ENCODE data around the gene RCE1.

The RCE1 gene

DNA sequence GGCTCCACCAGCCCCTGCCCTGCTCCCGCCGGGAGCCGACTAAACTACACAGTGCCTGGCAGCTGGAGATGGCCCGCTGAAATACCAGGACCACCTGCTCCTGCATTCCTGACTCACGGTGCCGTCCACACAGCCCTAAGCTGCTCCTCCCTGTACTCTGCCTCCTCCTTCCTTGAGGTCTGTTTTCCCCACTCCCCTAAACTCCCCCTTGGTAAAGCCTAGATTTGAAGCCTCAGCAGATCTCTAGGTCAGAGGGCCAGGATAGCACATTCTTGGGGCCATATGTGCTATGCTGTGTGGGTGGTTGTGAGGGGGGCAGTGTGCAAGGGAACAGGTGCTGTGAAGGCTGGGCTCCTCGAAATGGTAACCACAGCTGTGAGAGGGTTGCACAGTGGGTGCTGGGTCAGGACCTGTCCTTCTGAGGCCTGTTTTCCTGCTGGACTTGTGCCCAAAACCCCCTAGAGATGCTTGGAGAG is 23.3 kb downstream of the RCE1 start:
- Histone ChIP-seq H3K9me3 (ENCODE audit: insufficient read depth, low read length) (no peaks in the 10 kb centered on the region), H3K36me3 (ENCODE audit: insufficient read depth, insufficient read length, low read length) (peaks cover 44% of the 10 kb centered on the region), H3K9ac (ENCODE audit: insufficient read length, low read depth) (peak overlapping the region; percentile 46), H3K27me3 (ENCODE audit: insufficient read depth, insufficient read length) (no peaks in the 10 kb centered on the region), H3K4me3 (ENCODE audit: insufficient read length, low read depth) (no peak overlapping the region), H3K4me1 (ENCODE audit: insufficient read depth, insufficient read length) (peaks cover 18% of the 10 kb centered on the region)
- no peak for DNase-seq (ENCODE audit: low read depth, low spot score)
- no peak for TF ChIP-seq ZNF274 (IDR thresholded peaks at IDR 0.05; ENCODE audit: low read depth, low read length)
- no peak for TF ChIP-seq SUZ12 (IDR thresholded peaks at IDR 0.05; ENCODE audit: extremely low read depth, insufficient read depth, insufficient read length)
- TF ChIP-seq YY1 (IDR thresholded peaks at IDR 0.05; ENCODE audit: insufficient read depth, insufficient read length): no peak

DNA sequence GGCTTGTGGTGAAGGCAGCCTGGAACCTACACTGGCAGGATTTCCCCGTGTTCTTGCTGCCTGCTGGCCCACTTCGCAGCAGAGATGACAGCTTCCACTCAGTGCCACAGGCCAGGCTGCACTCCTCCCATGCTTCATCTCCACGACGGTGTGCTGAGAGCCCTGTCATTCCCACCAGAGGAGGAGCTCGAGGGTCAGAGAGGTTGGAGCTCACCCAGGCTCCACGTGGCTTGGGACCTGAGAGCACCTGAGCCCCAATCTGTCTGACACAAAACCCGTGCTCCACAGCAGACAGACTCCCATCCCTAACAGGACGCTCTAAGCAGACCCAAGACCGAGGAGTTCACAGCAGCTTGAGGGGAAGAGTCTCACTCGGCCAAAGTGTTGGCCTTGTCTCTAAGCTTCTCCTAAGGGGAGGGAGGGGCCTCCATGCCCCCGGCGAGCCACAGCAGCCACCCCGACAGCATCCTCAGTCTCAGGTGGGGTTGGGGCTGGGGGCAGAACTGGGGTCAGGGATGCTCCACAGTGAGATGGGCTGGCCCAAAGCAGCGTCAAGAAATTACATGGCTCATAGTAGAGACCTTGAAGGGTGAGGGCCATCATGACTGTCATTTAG is 24.3 kb downstream of the RCE1 start:
- Histone ChIP-seq H3K36me3 (ENCODE audit: insufficient read depth, insufficient read length, low read length) (peaks cover 39% of the 10 kb centered on the region), H3K27me3 (ENCODE audit: insufficient read depth, insufficient read length) (no peaks in the 10 kb centered on the region), H3K4me3 (ENCODE audit: insufficient read length, low read depth) (no peak overlapping the region), H3K4me1 (ENCODE audit: insufficient read depth, insufficient read length) (peaks cover 18% of the 10 kb centered on the region), H3K9me3 (ENCODE audit: insufficient read depth, low read length) (no peaks in the 10 kb centered on the region), H3K9ac (ENCODE audit: insufficient read length, low read depth) (peak overlapping the region; percentile 45)
- no peak for DNase-seq (ENCODE audit: low read depth, low spot score)
- TF ChIP-seq ZNF274 (IDR thresholded peaks at IDR 0.05; ENCODE audit: low read depth, low read length) (no peak), SUZ12 (IDR thresholded peaks at IDR 0.05; ENCODE audit: extremely low read depth, insufficient read depth, insufficient read length) (no peak), YY1 (IDR thresholded peaks at IDR 0.05; ENCODE audit: insufficient read depth, insufficient read length) (no peak)

DNA sequence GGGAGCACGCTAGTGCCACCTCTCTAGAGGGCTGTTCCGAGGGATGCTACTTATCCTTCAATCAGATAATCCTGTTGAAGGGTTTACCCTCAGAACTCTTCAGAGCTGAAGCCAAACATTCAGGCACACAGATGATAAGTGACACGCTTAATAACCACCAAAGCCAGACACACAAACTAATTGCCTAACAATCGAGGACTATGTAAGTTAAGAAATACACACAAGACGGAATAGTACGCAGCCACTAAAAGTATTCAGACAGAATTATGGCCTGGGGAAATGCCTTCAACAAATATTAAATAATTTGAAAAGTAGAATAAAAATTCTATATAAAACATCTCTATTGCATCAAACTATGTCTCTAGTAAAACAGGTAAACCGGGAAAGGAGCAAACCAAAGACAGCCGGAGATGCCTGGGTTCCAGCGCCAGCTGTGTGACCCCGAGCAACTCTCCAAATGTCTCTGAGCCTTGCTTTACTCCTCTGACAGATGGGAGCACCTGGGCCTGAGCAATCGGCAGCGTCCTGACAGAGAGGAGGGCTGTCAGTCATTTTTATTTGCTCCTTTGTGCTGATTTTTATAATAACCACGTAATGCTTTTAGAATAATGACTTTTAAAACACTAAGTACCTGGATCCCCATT is 25.0 kb downstream of the RCE1 start:
- no peak for TF ChIP-seq YY1 (IDR thresholded peaks at IDR 0.05; ENCODE audit: insufficient read depth, insufficient read length)
- no peak overlapping the region for H3K9ac ChIP-seq (ENCODE audit: insufficient read length, low read depth)
- DNase-seq (ENCODE audit: low read depth, low spot score): no peak
- no peaks in the 10 kb centered on the region for H3K27me3 ChIP-seq (ENCODE audit: insufficient read depth, insufficient read length)
- no peak overlapping the region for H3K4me3 ChIP-seq (ENCODE audit: insufficient read length, low read depth)
- peaks cover 34% of the 10 kb centered on the region for H3K36me3 ChIP-seq (ENCODE audit: insufficient read depth, insufficient read length, low read length)
- peaks cover 18% of the 10 kb centered on the region for H3K4me1 ChIP-seq (ENCODE audit: insufficient read depth, insufficient read length)
- no peaks in the 10 kb centered on the region for H3K9me3 ChIP-seq (ENCODE audit: insufficient read depth, low read length)

DNA sequence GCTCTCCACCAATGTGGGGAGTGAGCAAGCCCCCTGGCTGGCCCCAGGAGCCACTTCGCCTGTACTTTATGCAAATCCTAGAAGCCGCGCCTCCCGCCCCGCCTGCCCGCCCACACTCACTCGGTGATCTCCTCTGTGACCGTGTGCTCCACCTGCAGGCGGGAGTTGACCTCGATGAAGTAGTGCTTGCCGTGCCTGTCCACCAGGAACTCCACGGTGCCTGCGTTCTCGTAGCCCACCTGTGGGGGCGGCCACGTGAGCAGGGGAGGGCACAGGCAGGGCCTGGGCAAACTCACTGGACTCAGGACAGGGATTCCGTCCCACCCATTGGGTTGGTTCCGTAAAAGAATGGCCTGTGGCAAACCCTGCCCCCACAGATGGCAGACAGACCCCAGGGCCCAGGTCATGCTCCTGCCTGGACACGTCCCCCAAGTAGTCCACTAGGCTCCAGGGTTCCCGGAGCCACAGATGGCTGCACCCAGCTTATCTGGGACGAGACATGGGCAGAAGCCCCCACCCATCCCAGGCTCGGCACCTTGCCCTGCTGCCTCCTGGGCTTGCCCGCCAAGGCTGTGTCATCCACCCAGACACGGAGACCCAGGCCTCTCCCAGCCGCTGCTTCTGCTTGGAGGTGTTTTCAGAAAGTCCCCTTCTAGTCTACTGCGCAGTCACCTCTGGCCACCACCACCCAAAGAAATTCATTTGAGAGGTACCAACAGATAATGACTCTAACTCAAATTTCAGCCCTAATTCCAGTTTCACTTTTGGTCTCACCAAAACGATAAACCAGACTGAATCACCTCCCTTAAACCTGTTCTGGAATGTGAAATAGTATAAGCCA is 25.7 kb downstream of the RCE1 start:
- H3K9ac ChIP-seq (ENCODE audit: insufficient read length, low read depth): peak overlapping the region; percentile 32
- peaks cover 18% of the 10 kb centered on the region for H3K4me1 ChIP-seq (ENCODE audit: insufficient read depth, insufficient read length)
- H3K27me3 ChIP-seq (ENCODE audit: insufficient read depth, insufficient read length): no peaks in the 10 kb centered on the region
- peaks cover 28% of the 10 kb centered on the region for H3K36me3 ChIP-seq (ENCODE audit: insufficient read depth, insufficient read length, low read length)
- no peaks in the 10 kb centered on the region for H3K9me3 ChIP-seq (ENCODE audit: insufficient read depth, low read length)
- no peak overlapping the region for H3K4me3 ChIP-seq (ENCODE audit: insufficient read length, low read depth)
- TF ChIP-seq SUZ12 (IDR thresholded peaks at IDR 0.05; ENCODE audit: extremely low read depth, insufficient read depth, insufficient read length): no peak
- TF ChIP-seq ZNF274 (IDR thresholded peaks at IDR 0.05; ENCODE audit: low read depth, low read length): no peak
- TF ChIP-seq YY1 (IDR thresholded peaks at IDR 0.05; ENCODE audit: insufficient read depth, insufficient read length): no peak
- DNase-seq (ENCODE audit: low read depth, low spot score): peak; percentile 88

DNA sequence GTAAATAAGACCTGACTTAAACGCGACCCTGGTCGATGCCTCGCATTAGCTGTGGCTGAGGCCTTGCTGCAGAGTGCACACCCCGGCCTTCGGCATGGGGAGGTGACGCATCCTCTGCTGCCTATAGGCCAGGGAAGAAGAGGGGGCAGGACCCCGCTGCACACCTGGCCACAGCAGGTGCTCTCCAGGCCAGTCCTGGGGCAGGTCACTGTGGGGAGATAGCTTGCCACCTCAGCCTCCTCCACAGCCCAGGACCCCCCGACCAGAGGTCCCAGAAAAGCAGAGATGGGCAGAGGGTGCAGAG is 26.3 kb downstream of the RCE1 start:
- DNase-seq (ENCODE audit: low read depth, low spot score): no peak
- H3K4me3 ChIP-seq (ENCODE audit: insufficient read length, low read depth): no peak overlapping the region
- no peaks in the 10 kb centered on the region for H3K27me3 ChIP-seq (ENCODE audit: insufficient read depth, insufficient read length)
- H3K9ac ChIP-seq (ENCODE audit: insufficient read length, low read depth): no peak overlapping the region
- no peaks in the 10 kb centered on the region for H3K9me3 ChIP-seq (ENCODE audit: insufficient read depth, low read length)
- H3K36me3 ChIP-seq (ENCODE audit: insufficient read depth, insufficient read length, low read length): peaks cover 28% of the 10 kb centered on the region
- H3K4me1 ChIP-seq (ENCODE audit: insufficient read depth, insufficient read length): peaks cover 18% of the 10 kb centered on the region
- TF ChIP-seq SUZ12 (IDR thresholded peaks at IDR 0.05; ENCODE audit: extremely low read depth, insufficient read depth, insufficient read length) (no peak), YY1 (IDR thresholded peaks at IDR 0.05; ENCODE audit: insufficient read depth, insufficient read length) (no peak), ZNF274 (IDR thresholded peaks at IDR 0.05; ENCODE audit: low read depth, low read length) (no peak)

DNA sequence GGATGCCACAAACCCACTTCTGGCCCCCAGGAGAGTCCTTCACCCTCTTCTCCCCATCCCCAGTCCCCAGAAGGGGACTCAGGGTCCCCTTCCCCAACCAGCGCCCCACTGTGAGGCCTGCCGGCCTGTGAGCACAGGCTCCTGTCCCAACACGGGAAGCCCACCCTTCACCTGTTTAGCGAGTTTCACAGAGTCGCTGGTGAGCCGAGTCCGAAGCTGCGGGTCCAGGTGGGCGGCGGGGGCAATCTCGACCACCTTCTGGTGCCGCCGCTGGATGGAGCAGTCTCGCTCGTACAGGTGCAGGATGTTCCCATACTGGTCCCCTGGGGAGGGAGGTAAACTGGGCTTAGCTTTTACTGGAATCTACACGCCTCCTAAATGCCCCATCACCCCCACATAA is 26.9 kb downstream of the RCE1 start:
- Histone ChIP-seq H3K9me3 (ENCODE audit: insufficient read depth, low read length) (no peaks in the 10 kb centered on the region), H3K36me3 (ENCODE audit: insufficient read depth, insufficient read length, low read length) (peaks cover 28% of the 10 kb centered on the region), H3K4me1 (ENCODE audit: insufficient read depth, insufficient read length) (peaks cover 18% of the 10 kb centered on the region), H3K27me3 (ENCODE audit: insufficient read depth, insufficient read length) (no peaks in the 10 kb centered on the region), H3K4me3 (ENCODE audit: insufficient read length, low read depth) (no peak overlapping the region), H3K9ac (ENCODE audit: insufficient read length, low read depth) (no peak overlapping the region)
- no peak for DNase-seq (ENCODE audit: low read depth, low spot score)
- TF ChIP-seq YY1 (IDR thresholded peaks at IDR 0.05; ENCODE audit: insufficient read depth, insufficient read length): no peak
- TF ChIP-seq SUZ12 (IDR thresholded peaks at IDR 0.05; ENCODE audit: extremely low read depth, insufficient read depth, insufficient read length): no peak
- no peak for TF ChIP-seq ZNF274 (IDR thresholded peaks at IDR 0.05; ENCODE audit: low read depth, low read length)
